NCI-H2227 (cell line): Measurements from ENCODE around the gene CDC16.
A peak's percentile ranks its signal among the peaks of the same experiment; 100 is the strongest.
"Not testable (repeated sequence)": the region's sequence is repeated elsewhere in the genome, so short reads cannot be mapped to it uniquely, and the experiment has no call there.

ENCODE experiments used
- DNase-seq: peaks from one replicate; lab custom pipeline; 2025; ENCODE audit not compliant: unreplicated experiment; lab: John Stamatoyannopoulos, UW

The CDC16 gene

GRCh38 chr13:114234645-114235421, at the start of gene CDC16:
CDC16 (plus strand) TSS chr13:114234897; CDS start chr13:114235085, 188 bp downstream.
- DNase-seq: peak; percentile 93

GRCh38 chr13:114185182-114185971, 49.3 kb upstream of the CDC16 start:
- DNase-seq: no peak

- no peak for DNase-seq
These were observed 39.8 kb upstream of the CDC16 start for GRCh38 chr13:114194853-114195252.

- DNase-seq: no peak
These were observed 38.1 kb upstream of the CDC16 start for GRCh38 chr13:114196629-114197028.

GRCh38 chr13:114198556-114198955, 36.1 kb upstream of the CDC16 start:
- DNase-seq: no peak

- DNase-seq: not testable (repeated sequence)
These were observed 35.2 kb upstream of the CDC16 start for GRCh38 chr13:114199526-114199925.

- no peak for DNase-seq
These were observed 34.7 kb upstream of the CDC16 start for GRCh38 chr13:114199954-114200353.

- DNase-seq: no peak
These were observed 34.2 kb upstream of the CDC16 start for GRCh38 chr13:114200399-114200911.

GRCh38 chr13:114202581-114202980, 32.1 kb upstream of the CDC16 start:
- no peak for DNase-seq

GRCh38 chr13:114203536-114203935, 31.2 kb upstream of the CDC16 start:
- DNase-seq: no peak

GRCh38 chr13:114204894-114205293, 29.8 kb upstream of the CDC16 start:
- DNase-seq: no peak

GRCh38 chr13:114208134-114208533, 26.6 kb upstream of the CDC16 start:
- no peak for DNase-seq

GRCh38 chr13:114211446-114212157, 23.1 kb upstream of the CDC16 start:
- no peak for DNase-seq

GRCh38 chr13:114212158-114212495, 22.6 kb upstream of the CDC16 start:
- DNase-seq: no peak

- DNase-seq: no peak
These were observed 20.7 kb upstream of the CDC16 start for GRCh38 chr13:114213980-114214379.

- DNase-seq: no peak
These were observed 15.3 kb upstream of the CDC16 start for GRCh38 chr13:114219392-114219791.

GRCh38 chr13:114222461-114222968, 12.2 kb upstream of the CDC16 start:
- no peak for DNase-seq

GRCh38 chr13:114224201-114224600, 10.5 kb upstream of the CDC16 start:
- no peak for DNase-seq

GRCh38 chr13:114225610-114226009, 9.1 kb upstream of the CDC16 start:
- DNase-seq: no peak

GRCh38 chr13:114226088-114226487, 8.6 kb upstream of the CDC16 start:
- no peak for DNase-seq

- peak; percentile 75 for DNase-seq
These were observed 7.9 kb upstream of the CDC16 start for GRCh38 chr13:114226699-114227323.
